K562 (cell line): ENCODE results near the gene RXYLT1. TPM values are rescaled to one million over a fixed set of nuclear protein-coding genes. Genes with fewer than 3 reads are reported as not detected.

ENCODE experiments used
- ATAC-seq: fragments of 200-7000 bp; cut with Tn5 transposase; 3 replicates; pipeline ENCODE4 v1.9.1; 2020; ENCODE audit warnings: moderate library complexity
- BruUV-seq: library from RNA; stranded (reverse); fragments of 400-500 nt; replicated peaks from 2 replicates; lab custom pipeline; 2021; lab: Mats Ljungman, UMichigan
- CTCF ChIA-PET: fragments of 300-600 bp; formaldehyde crosslinking; extraction: SDS; loops from one replicate; lab custom pipeline; 2021; ENCODE audit warnings: low intra/inter-chr PET ratio; lab: Yijun Ruan, JAX
- POLR2A ChIA-PET: fragments of 300-600, 350-650 bp; sonication (Branson Sonifier 250); formaldehyde crosslinking; extraction: SDS; loops from one replicate; lab custom pipeline; 2021; ENCODE audit warnings: antibody characterized with exemption, inconsistent platforms; lab: Yijun Ruan, JAX
- DNase-seq, 4 experiments: peaks; one replicate each; pipeline versions ENCODE4 v3.0.0 to v3.0.0-alpha.2; 2011 to 2018; ENCODE audit warnings: low spot score in 3 of 4, mixed read lengths in 3 of 4; ENCODE audit errors: extremely low read depth in 1 of 4
- FAIRE-seq: peaks from 2 replicates; lab custom pipeline; 2011; peaks lifted over from hg19 to GRCh38; lab: Jason Lieb, UNC
- H2AFZ ChIP-seq: 2 replicates; pipeline ENCODE4 v1.6.0; 2011; ENCODE audit warnings: low read depth, low read length, control low read depth, inconsistent platforms
- H3K27ac ChIP-seq: fragments of 200-600 bp; 3 replicates; pipeline ENCODE4 v1.8.0; 2011; ENCODE audit warnings: low read depth, mild to moderate bottlenecking, control low read depth, inconsistent platforms, low read length, moderate library complexity, mixed read lengths; ENCODE audit errors: extremely low read depth
- H3K27me3 ChIP-seq, 2 experiments: fragments of 300-600 bp in 1 of 2; 2 replicates in 1 of 2; 3 replicates in 1 of 2; pipeline versions ENCODE4 v1.6.0 to v1.8.0; 2011; ENCODE audit warnings: inconsistent platforms in 2 of 2, low read length in 2 of 2, mild to moderate bottlenecking in 1 of 2, mixed read lengths in 1 of 2, moderate library complexity in 1 of 2; ENCODE audit not compliant: control insufficient read depth in 2 of 2, insufficient read depth in 2 of 2
- H3K36me3 ChIP-seq: fragments of 300-600 bp; 3 replicates; pipeline ENCODE4 v1.8.0; 2011; ENCODE audit warnings: mild to moderate bottlenecking, low read length, inconsistent platforms; ENCODE audit not compliant: control insufficient read depth, insufficient read depth
- H3K4me1 ChIP-seq, 2 experiments: fragments of 200-600 bp in 1 of 2; replicated peaks in 1 of 2; 2 replicates in 1 of 2; 3 replicates in 1 of 2; pipeline versions ENCODE4 v1.5.1 to v1.8.0; 2011; ENCODE audit warnings: inconsistent platforms in 2 of 2, low read length in 2 of 2, mild to moderate bottlenecking in 1 of 2, mixed read lengths in 1 of 2, moderate library complexity in 1 of 2; ENCODE audit not compliant: control insufficient read depth in 2 of 2, insufficient read depth in 2 of 2
- H3K4me2 ChIP-seq: 2 replicates; pipeline ENCODE4 v1.6.1; 2011; ENCODE audit warnings: low read length, control low read depth, inconsistent platforms, mixed read lengths; ENCODE audit not compliant: insufficient read depth
- H3K4me3 ChIP-seq: fragments of 200-600 bp; sonication (generic), shearing (Covaris generic); 2 replicates; pipeline ENCODE4 v1.5.1; 2016; ENCODE audit warnings: control low read depth, inconsistent platforms
- H3K79me2 ChIP-seq: fragments of 200-600 bp; 3 replicates; pipeline ENCODE4 v1.8.0; 2011; ENCODE audit warnings: low read length, inconsistent platforms; ENCODE audit not compliant: control insufficient read depth, insufficient read depth
- H3K9ac ChIP-seq, 2 experiments: 2 replicates each; pipeline versions ENCODE4 v1.6.0 to v1.6.1; 2011; ENCODE audit warnings: low read depth in 2 of 2, low read length in 2 of 2, control low read depth in 1 of 2, inconsistent platforms in 1 of 2, mild to moderate bottlenecking in 1 of 2, mixed read lengths in 1 of 2; ENCODE audit not compliant: insufficient read depth in 1 of 2
- H3K9me1 ChIP-seq: one replicate; pipeline ENCODE4 v1.6.0; 2011; ENCODE audit warnings: inconsistent platforms, mild to moderate bottlenecking, low read length, moderate library complexity; ENCODE audit not compliant: control insufficient read depth, insufficient read depth
- H3K9me3 ChIP-seq: replicated peaks from 2 replicates; pipeline ENCODE4 v1.5.1; 2011; ENCODE audit warnings: low read depth, low read length, inconsistent platforms; ENCODE audit not compliant: control insufficient read depth, insufficient read depth
- H4K20me1 ChIP-seq: replicated peaks from 2 replicates; pipeline ENCODE4 v1.6.1; 2011; ENCODE audit warnings: low read length, inconsistent platforms, mixed read lengths; ENCODE audit not compliant: control insufficient read depth, insufficient read depth
- BCOR ChIP-seq: fragments of 450-650 bp; IDR thresholded peaks from 2 replicates; pipeline ENCODE4 v1.6.1; 2016
- DIDO1 ChIP-seq: fragments of 450-650 bp; IDR thresholded peaks from 2 replicates; pipeline ENCODE4 v1.6.1; 2016; ENCODE audit warnings: low read depth, missing biosample characterization, missing genetic modification characterization
- HLTF ChIP-seq: fragments of 450-650 bp; IDR thresholded peaks from 2 replicates; pipeline ENCODE4 v1.6.1; 2016
- IRF2 ChIP-seq: sonication (generic); formaldehyde crosslinking; IDR thresholded peaks from 2 replicates; pipeline ENCODE4 v1.8.1; 2022; ENCODE audit warnings: mild to moderate bottlenecking, missing genetic modification reagents
- SP1 ChIP-seq: sonication (generic); formaldehyde crosslinking; IDR thresholded peaks from 2 replicates; pipeline ENCODE4 v1.8.1; 2022; ENCODE audit warnings: mild to moderate bottlenecking, missing genetic modification reagents
- ZNF224 ChIP-seq: sonication (generic); formaldehyde crosslinking; IDR thresholded peaks from 2 replicates; pipeline ENCODE4 v1.8.0; 2022; ENCODE audit warnings: mild to moderate bottlenecking, missing genetic modification reagents
- ZNF699 ChIP-seq: fragments of 250-450 bp; sonication (Bioruptor Pico); IDR thresholded peaks from 2 replicates; pipeline ENCODE4 v1.8.0; 2021; ENCODE audit warnings: mild to moderate bottlenecking, moderate library complexity; ENCODE audit not compliant: insufficient replicate concordance
- ZNF764 ChIP-seq: fragments of 250-450 bp; sonication (Bioruptor Pico); IDR thresholded peaks from 2 replicates; pipeline ENCODE4 v1.4.0; 2020; ENCODE audit warnings: low read depth, mild to moderate bottlenecking, moderate library complexity
- WGBS: fragments of 100-300 bp; shearing (Covaris generic); methylation state at CpG from one replicate; pipeline ENCODE4 v1.1.6; 2016; ENCODE audit warnings: low coverage, mixed read lengths; ENCODE audit not compliant: insufficient coverage; ENCODE audit errors: missing lambda C conversion rate; 5-methylcytosine and 5-hydroxymethylcytosine counted together
- in situ Hi-C: fragments of 300-500 bp; cut with MboI; formaldehyde crosslinking; loops from 4 replicates; pipeline ENCODE4 v1.15.0; 2018; ENCODE audit warnings: inconsistent platforms, mixed read lengths
- intact Hi-C: fragments of 100-400 bp; cut with micrococcal nuclease; formaldehyde crosslinking; loops from 2 replicates; pipeline ENCODE4 v1.14.2; 2022
- polyA plus RNA-seq, 8 experiments: library from polyadenylated mRNA; depleted of rRNA in 4 of 8; stranded (reverse) in 5 of 8; unstranded in 3 of 8; fragments of >200 nt; fragmentation: Nextera tagmentation in 2 of 8; fragmentation: Illumina TruSeq in 1 of 8; extraction: Ambion mirVana in 2 of 8; extraction: Trizol in 1 of 8; gene quantifications; 2 replicates each; pipeline versions ENCODE4 v1.2.1 to v1.2.3, GENCODE V29; 2011 to 2014; ENCODE audit warnings: inconsistent platforms in 1 of 8, missing spikeins in 1 of 8
- total RNA-seq, 7 experiments: library from RNA; depleted of rRNA in 6 of 7; stranded (reverse); fragments of >200 nt in 6 of 7; fragmentation: Illumina TruSeq in 2 of 7; extraction: Trizol in 2 of 7; gene quantifications; 2 replicates each; pipeline versions ENCODE4 v1.2.1 to v1.2.3, GENCODE V29; 2011 to 2021; ENCODE audit warnings: low replicate concordance in 1 of 7
- TF ChIP-seq, protein P1 (sequence below): fragments of 450-650 bp; IDR thresholded peaks from 2 replicates; pipeline ENCODE4 v1.6.1; 2018; ENCODE audit not compliant: partially characterized antibody
- TF ChIP-seq, protein P2 (sequence below), 2 experiments: fragments of 450-650 bp in 1 of 2; sonication (generic) in 1 of 2; formaldehyde crosslinking; conservative IDR thresholded peaks; 2 replicates each; pipeline versions ENCODE4 v1.4.0 to v1.8.1; 2020 to 2022; ENCODE audit warnings: mild to moderate bottlenecking in 1 of 2, missing genetic modification reagents in 1 of 2
- TF ChIP-seq, protein P3 (sequence below): fragments of 450-650 bp; formaldehyde crosslinking; IDR thresholded peaks from 2 replicates; pipeline ENCODE4 v1.4.0; 2022; ENCODE audit warnings: missing genetic modification characterization
- TF ChIP-seq, protein P4 (sequence below): fragments of 450-650 bp; formaldehyde crosslinking; IDR thresholded peaks from 2 replicates; pipeline ENCODE4 v1.4.0; 2020; ENCODE audit warnings: mild to moderate bottlenecking, mixed read lengths

RXYLT1 gene
- total and polyA plus RNA-seq, 9 of the 15 experiments (the other 6 are each of a cell fraction or from before 2014, with no cell fraction given): 6.7 to 26.5 (median 20.9) TPM

DNA sequence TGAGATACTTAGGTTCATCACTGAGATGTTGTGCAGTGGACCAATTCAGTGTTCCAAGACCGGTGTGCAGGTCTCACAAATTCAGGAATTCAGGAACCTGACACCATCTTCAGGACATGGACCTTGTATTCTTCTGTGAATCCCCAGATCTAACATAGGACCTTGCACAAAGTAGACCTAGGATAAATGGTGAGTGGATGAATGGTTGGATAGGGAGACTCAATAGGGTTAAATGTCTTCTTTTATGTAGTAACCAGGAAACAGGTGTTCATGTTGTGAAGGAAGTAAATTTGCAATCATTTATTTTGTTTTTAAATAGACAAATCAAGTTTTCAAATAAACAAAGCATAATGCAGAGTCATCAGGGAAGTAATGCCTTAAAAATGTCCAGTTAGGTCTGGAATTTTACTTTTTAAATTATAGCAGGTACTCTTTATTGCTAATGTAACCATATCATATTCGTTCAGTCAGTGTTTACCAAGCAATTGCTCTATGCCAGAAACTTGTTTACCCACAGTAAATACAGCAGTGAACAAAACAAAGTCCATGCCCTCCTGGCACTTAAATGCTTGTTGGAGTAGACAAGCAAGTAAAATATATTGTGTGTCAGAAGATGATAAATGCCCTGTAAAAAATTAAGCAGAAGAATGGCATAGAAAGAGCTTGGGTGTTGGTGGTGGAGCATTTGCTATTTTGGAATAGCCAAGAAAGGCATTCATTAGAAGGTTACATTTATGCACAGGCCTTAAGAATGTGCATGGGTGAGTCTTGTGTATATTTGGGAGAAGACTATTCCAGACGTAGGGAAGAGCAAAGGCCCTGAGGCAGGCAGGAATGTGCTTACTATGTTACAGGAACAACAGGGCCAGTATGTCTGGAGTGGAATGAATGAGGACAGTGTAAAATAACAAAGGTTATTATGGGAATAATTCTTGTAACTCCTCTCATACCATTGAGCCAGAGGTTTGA is 26.3 kb downstream of the RXYLT1 start:
- no peak overlapping the region for H3K4me3 ChIP-seq
- H3K79me2 ChIP-seq: no peaks in the 10 kb centered on the region
- no peak overlapping the region for H2AFZ ChIP-seq
- H3K9me1 ChIP-seq: no peaks in the 10 kb centered on the region
- no peaks in the 10 kb centered on the region for H3K9me3 ChIP-seq
- H3K4me1 ChIP-seq: no peaks in the 10 kb centered on the region
- no peak overlapping the region for H3K27ac ChIP-seq
- FAIRE-seq (no peak), DNase-seq (no peak), ATAC-seq (no peak)
- no peak overlapping the region for H3K9ac ChIP-seq
- in situ Hi-C loops: loop anchor here (25.0 kb wide), 1 partner anchor 394 kb away; no protein-coding TSS in a partner anchor
- intact Hi-C loops: no loop called here
- peaks cover 32% of the 10 kb centered on the region; the same call in 2 of the 3 replicates for H3K36me3 ChIP-seq
- ChIA-PET CTCF (interaction anchor here (0.6 kb wide), 1 partner anchor 376 kb away, joined by 4 read pairs; no protein-coding TSS in a partner anchor), POLR2A (interaction anchor here (0.5 kb wide), 1 partner anchor 171 kb away, joined by 3 read pairs; no protein-coding TSS in a partner anchor)
- H3K4me2 ChIP-seq: no peak overlapping the region
- no peaks in the 10 kb centered on the region for H4K20me1 ChIP-seq
- no TSS peak for BruUV-seq
- H3K27me3 ChIP-seq: no peaks in the 10 kb centered on the region
- 67% methylated on average over 3 of the region's 3 CpGs for WGBS
- TF ChIP-seq, protein P1, sequence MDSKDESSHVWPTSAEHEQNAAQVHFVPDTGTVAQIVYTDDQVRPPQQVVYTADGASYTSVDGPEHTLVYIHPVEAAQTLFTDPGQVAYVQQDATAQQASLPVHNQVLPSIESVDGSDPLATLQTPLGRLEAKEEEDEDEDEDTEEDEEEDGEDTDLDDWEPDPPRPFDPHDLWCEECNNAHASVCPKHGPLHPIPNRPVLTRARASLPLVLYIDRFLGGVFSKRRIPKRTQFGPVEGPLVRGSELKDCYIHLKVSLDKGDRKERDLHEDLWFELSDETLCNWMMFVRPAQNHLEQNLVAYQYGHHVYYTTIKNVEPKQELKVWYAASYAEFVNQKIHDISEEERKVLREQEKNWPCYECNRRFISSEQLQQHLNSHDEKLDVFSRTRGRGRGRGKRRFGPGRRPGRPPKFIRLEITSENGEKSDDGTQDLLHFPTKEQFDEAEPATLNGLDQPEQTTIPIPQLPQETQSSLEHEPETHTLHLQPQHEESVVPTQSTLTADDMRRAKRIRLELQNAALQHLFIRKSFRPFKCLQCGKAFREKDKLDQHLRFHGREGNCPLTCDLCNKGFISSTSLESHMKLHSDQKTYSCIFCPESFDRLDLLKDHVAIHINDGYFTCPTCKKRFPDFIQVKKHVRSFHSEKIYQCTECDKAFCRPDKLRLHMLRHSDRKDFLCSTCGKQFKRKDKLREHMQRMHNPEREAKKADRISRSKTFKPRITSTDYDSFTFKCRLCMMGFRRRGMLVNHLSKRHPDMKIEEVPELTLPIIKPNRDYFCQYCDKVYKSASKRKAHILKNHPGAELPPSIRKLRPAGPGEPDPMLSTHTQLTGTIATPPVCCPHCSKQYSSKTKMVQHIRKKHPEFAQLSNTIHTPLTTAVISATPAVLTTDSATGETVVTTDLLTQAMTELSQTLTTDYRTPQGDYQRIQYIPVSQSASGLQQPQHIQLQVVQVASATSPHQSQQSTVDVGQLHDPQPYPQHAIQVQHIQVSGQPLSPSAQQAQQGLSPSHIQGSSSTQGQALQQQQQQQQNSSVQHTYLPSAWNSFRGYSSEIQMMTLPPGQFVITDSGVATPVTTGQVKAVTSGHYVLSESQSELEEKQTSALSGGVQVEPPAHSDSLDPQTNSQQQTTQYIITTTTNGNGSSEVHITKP: no peak
- TF ChIP-seq IRF2 (CRISPR knock-in tag) (no peak), SP1 (no peak), ZNF224 (no peak), HLTF (no peak), ZNF764 (CRISPR knock-in tag) (no peak), ZNF699 (CRISPR knock-in tag) (no peak), BCOR (no peak), DIDO1 (no peak)
- TF ChIP-seq, protein P2, sequence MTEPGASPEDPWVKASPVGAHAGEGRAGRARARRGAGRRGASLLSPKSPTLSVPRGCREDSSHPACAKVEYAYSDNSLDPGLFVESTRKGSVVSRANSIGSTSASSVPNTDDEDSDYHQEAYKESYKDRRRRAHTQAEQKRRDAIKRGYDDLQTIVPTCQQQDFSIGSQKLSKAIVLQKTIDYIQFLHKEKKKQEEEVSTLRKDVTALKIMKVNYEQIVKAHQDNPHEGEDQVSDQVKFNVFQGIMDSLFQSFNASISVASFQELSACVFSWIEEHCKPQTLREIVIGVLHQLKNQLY (CRISPR knock-in tag; conservative IDR thresholded peaks at IDR 0.05): no peak
- TF ChIP-seq, protein P3, sequence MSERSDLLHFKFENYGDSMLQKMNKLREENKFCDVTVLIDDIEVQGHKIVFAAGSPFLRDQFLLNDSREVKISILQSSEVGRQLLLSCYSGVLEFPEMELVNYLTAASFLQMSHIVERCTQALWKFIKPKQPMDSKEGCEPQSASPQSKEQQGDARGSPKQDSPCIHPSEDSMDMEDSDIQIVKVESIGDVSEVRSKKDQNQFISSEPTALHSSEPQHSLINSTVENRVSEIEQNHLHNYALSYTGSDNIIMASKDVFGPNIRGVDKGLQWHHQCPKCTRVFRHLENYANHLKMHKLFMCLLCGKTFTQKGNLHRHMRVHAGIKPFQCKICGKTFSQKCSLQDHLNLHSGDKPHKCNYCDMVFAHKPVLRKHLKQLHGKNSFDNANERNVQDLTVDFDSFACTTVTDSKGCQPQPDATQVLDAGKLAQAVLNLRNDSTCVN (CRISPR knock-in tag): no peak
- TF ChIP-seq, protein P4, sequence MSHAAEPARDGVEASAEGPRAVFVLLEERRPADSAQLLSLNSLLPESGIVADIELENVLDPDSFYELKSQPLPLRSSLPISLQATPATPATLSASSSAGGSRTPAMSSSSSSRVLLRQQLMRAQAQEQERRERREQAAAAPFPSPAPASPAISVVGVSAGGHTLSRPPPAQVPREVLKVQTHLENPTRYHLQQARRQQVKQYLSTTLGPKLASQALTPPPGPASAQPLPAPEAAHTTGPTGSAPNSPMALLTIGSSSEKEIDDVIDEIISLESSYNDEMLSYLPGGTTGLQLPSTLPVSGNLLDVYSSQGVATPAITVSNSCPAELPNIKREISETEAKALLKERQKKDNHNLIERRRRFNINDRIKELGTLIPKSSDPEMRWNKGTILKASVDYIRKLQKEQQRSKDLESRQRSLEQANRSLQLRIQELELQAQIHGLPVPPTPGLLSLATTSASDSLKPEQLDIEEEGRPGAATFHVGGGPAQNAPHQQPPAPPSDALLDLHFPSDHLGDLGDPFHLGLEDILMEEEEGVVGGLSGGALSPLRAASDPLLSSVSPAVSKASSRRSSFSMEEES (CRISPR knock-in tag): no peak
